SK-N-SH treated with all-trans-retinoic acid at 6 μM for 48 hours (cell line): Measurements from ENCODE around the gene FAM161A.

Experiments
- ARNTL ChIP-seq: fragments of 450-650 bp; formaldehyde crosslinking; IDR thresholded peaks from 2 replicates; pipeline ENCODE4 v1.5.0; 2020; ENCODE audit warnings: low read depth, mild to moderate bottlenecking, moderate library complexity, borderline replicate concordance
- CSDC2 ChIP-seq: fragments of 250-450 bp; sonication (Bioruptor Pico); IDR thresholded peaks from 2 replicates; pipeline ENCODE4 v1.5.0; 2020; ENCODE audit warnings: mild to moderate bottlenecking, moderate library complexity
- ESRRG ChIP-seq: fragments of 250-450 bp; sonication (Bioruptor Pico); IDR thresholded peaks from 2 replicates; pipeline ENCODE4 v1.6.1; 2021; ENCODE audit warnings: mild to moderate bottlenecking
- ISL1 ChIP-seq: fragments of 250-450 bp; sonication (Bioruptor Pico); IDR thresholded peaks from 2 replicates; pipeline ENCODE4 v2.1.2; 2022; ENCODE audit warnings: mild to moderate bottlenecking, moderate library complexity
- OSR1 ChIP-seq: fragments of 250-450 bp; sonication (Bioruptor Pico); IDR thresholded peaks from 2 replicates; pipeline ENCODE4 v1.8.0; 2022; ENCODE audit warnings: moderate library complexity, mild to moderate bottlenecking, inconsistent platforms
- RARB ChIP-seq: fragments of 250-450 bp; sonication (Bioruptor Pico); IDR thresholded peaks from 2 replicates; pipeline ENCODE4 v1.8.0; 2021; ENCODE audit warnings: mild to moderate bottlenecking, moderate library complexity
- ZFP3 ChIP-seq: fragments of 250-450 bp; sonication (Bioruptor Pico); IDR thresholded peaks from 2 replicates; pipeline ENCODE4 v1.5.0; 2020; ENCODE audit warnings: mild to moderate bottlenecking, moderate library complexity
- ZFP30 ChIP-seq: fragments of 450-650 bp; formaldehyde crosslinking; IDR thresholded peaks from 2 replicates; pipeline ENCODE4 v1.5.0; 2022; ENCODE audit warnings: mild to moderate bottlenecking, moderate library complexity
- ZNF70 ChIP-seq: fragments of 450-650 bp; formaldehyde crosslinking; IDR thresholded peaks from 2 replicates; pipeline ENCODE4 v1.5.0; 2020; ENCODE audit warnings: mild to moderate bottlenecking, moderate library complexity
- TF ChIP-seq, protein P1 (sequence below): fragments of 250-450 bp; sonication (Bioruptor Pico); IDR thresholded peaks from 2 replicates; pipeline ENCODE4 v1.8.0; 2020; ENCODE audit warnings: mild to moderate bottlenecking, moderate library complexity, borderline replicate concordance
- TF ChIP-seq, protein P2 (sequence below): fragments of 250-450 bp; sonication (Bioruptor Pico); IDR thresholded peaks from 2 replicates; pipeline ENCODE4 v1.8.0; 2021; ENCODE audit warnings: low read depth, mild to moderate bottlenecking, moderate library complexity, borderline replicate concordance

DNA sequence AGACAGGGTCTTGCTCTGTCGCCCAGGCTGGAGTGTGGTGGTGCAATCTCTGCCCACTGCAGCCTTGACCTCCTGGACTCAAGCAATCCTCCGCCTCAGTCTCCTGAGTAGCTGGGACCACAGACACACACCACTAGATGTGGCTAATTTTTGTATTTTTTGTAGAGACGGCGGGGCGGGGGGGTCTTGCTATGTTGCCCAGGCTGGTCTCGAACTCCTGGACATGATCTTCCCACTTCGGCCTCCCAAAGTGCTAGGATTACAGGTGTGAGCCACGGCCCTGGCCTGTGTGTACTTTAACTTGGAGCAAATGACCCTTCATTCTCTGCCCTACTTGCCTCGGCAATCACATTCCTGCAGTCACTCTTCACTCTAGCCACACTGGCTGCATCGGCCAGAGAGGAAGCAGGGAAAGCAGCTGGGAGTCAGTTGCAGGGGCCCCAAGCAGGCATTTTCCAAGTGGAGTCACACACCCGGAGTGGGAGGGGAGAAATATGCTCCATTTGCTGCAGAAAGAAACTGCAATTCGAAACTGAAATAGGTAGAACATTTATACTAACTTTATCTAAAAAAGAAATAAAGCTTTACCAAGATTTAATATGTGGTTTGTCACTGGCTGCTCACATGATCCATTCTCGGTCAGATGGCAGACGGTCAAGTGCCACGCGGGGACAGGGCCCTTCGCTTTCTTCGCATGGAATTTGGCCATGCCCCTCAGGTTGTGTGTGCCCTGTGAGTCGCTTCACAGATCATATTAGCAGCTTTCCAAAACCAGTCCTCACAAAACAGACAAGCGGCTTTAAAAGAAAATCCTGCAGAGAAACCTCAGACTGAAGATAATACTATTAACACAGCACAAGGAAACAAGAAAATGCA lies 37.1 kb downstream of the FAM161A start:
- TF ChIP-seq ISL1 (no peak), ZFP3 (CRISPR knock-in tag) (no peak), ZNF70 (CRISPR knock-in tag) (no peak), ARNTL (no peak), OSR1 (CRISPR knock-in tag) (no peak), ESRRG (CRISPR knock-in tag) (no peak), RARB (no peak), ZFP30 (CRISPR knock-in tag) (no peak), CSDC2 (CRISPR knock-in tag) (no peak)
- TF ChIP-seq, protein P1, sequence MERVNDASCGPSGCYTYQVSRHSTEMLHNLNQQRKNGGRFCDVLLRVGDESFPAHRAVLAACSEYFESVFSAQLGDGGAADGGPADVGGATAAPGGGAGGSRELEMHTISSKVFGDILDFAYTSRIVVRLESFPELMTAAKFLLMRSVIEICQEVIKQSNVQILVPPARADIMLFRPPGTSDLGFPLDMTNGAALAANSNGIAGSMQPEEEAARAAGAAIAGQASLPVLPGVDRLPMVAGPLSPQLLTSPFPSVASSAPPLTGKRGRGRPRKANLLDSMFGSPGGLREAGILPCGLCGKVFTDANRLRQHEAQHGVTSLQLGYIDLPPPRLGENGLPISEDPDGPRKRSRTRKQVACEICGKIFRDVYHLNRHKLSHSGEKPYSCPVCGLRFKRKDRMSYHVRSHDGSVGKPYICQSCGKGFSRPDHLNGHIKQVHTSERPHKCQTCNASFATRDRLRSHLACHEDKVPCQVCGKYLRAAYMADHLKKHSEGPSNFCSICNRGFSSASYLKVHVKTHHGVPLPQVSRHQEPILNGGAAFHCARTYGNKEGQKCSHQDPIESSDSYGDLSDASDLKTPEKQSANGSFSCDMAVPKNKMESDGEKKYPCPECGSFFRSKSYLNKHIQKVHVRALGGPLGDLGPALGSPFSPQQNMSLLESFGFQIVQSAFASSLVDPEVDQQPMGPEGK (CRISPR knock-in tag): no peak
- TF ChIP-seq, protein P2, sequence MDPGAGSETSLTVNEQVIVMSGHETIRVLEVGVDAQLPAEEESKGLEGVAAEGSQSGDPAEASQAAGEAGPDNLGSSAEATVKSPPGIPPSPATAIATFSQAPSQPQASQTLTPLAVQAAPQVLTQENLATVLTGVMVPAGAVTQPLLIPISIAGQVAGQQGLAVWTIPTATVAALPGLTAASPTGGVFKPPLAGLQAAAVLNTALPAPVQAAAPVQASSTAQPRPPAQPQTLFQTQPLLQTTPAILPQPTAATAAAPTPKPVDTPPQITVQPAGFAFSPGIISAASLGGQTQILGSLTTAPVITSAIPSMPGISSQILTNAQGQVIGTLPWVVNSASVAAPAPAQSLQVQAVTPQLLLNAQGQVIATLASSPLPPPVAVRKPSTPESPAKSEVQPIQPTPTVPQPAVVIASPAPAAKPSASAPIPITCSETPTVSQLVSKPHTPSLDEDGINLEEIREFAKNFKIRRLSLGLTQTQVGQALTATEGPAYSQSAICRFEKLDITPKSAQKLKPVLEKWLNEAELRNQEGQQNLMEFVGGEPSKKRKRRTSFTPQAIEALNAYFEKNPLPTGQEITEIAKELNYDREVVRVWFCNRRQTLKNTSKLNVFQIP: no peak
